Body of pancreas (tissue), 4 donors: ENCODE results near the gene RGS6.

Experiments
- POLR2A ChIP-seq, 3 donors: fragments of 450-650 bp; IDR thresholded peaks; one replicate each; pipeline ENCODE4 v1.6.1; 2016; ENCODE audit warnings: antibody characterized with exemption in 3 of 3, mild to moderate bottlenecking in 2 of 3
- TF ChIP-seq, protein P1 (sequence below), 7 experiments: fragments of 450-650 bp in 4 of 7; fragments of 200-600 bp in 3 of 7; sonication (generic) in 3 of 7; IDR thresholded peaks; one replicate each; pipeline ENCODE4 v1.5.1; 2016 to 2019; ENCODE audit warnings: antibody characterized with exemption in 7 of 7

DNA sequence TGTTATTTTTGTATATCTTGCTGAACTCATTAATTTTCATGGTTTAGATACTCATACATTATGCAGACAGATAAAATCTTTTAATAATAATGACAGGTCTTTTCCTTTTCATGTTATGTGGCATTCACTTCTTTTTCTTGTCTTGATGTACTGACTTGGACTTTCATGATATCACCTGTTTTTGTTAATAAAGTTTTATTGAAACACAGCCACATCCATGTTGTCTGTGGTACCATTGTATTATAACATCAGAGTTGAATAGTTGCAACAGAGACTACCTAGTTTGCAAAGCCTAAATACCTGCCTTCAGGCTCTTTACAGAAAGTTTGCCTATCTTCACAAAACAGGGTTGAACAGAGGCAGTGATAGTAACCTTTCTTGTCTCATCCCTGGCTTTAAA is 85.1 kb downstream of the RGS6 start:
- TF ChIP-seq, protein P1, sequence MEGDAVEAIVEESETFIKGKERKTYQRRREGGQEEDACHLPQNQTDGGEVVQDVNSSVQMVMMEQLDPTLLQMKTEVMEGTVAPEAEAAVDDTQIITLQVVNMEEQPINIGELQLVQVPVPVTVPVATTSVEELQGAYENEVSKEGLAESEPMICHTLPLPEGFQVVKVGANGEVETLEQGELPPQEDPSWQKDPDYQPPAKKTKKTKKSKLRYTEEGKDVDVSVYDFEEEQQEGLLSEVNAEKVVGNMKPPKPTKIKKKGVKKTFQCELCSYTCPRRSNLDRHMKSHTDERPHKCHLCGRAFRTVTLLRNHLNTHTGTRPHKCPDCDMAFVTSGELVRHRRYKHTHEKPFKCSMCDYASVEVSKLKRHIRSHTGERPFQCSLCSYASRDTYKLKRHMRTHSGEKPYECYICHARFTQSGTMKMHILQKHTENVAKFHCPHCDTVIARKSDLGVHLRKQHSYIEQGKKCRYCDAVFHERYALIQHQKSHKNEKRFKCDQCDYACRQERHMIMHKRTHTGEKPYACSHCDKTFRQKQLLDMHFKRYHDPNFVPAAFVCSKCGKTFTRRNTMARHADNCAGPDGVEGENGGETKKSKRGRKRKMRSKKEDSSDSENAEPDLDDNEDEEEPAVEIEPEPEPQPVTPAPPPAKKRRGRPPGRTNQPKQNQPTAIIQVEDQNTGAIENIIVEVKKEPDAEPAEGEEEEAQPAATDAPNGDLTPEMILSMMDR (IDR thresholded peaks at IDR 0.05): no peak
- no peak for TF ChIP-seq POLR2A (IDR thresholded peaks at IDR 0.05)
